ENCODE measurements around the gene STN1.

Gene STN1

GRCh38 chr10:103895411-103896186 is 22.4 kb downstream of the STN1 start:
- DNase-seq (ENCODE audit: low read depth in 4 of 4, low spot score in 1 of 4): no peak

- no peak for DNase-seq (ENCODE audit: low read depth in 4 of 4, low spot score in 1 of 4)
Observed at GRCh38 chr10:103894441-103894864, 23.5 kb downstream of the STN1 start.

- DNase-seq (ENCODE audit: low read depth in 4 of 4, low spot score in 1 of 4): no peak
Observed at GRCh38 chr10:103893817-103894216, 24.2 kb downstream of the STN1 start.

GRCh38 chr10:103892181-103892580 is 25.8 kb downstream of the STN1 start:
- DNase-seq (ENCODE audit: low read depth in 4 of 4, low spot score in 1 of 4): no peak

- no peak for DNase-seq (ENCODE audit: low read depth in 4 of 4, low spot score in 1 of 4)
Observed at GRCh38 chr10:103890688-103891087, 27.3 kb downstream of the STN1 start.

GRCh38 chr10:103890194-103890658 is 27.8 kb downstream of the STN1 start:
- no peak for DNase-seq (ENCODE audit: low read depth in 4 of 4, low spot score in 1 of 4)

- no peak for DNase-seq (ENCODE audit: low read depth in 4 of 4, low spot score in 1 of 4)
Observed at GRCh38 chr10:103889121-103889720, 28.8 kb downstream of the STN1 start.

GRCh38 chr10:103888113-103888841 is 29.7 kb downstream of the STN1 start:
- no peak for DNase-seq (ENCODE audit: low read depth in 4 of 4, low spot score in 1 of 4)

GRCh38 chr10:103885617-103886016 is 32.4 kb downstream of the STN1 start:
- no peak for DNase-seq (ENCODE audit: low read depth in 4 of 4, low spot score in 1 of 4)

GRCh38 chr10:103884681-103885139 is 33.3 kb downstream of the STN1 start:
- DNase-seq (ENCODE audit: low read depth in 4 of 4, low spot score in 1 of 4): no peak

GRCh38 chr10:103882285-103883007 is 35.5 kb downstream of the STN1 start:
- no peak for DNase-seq (ENCODE audit: low read depth in 4 of 4, low spot score in 1 of 4)

- no peak for DNase-seq (ENCODE audit: low read depth in 4 of 4, low spot score in 1 of 4)
Observed at GRCh38 chr10:103881416-103882284, 36.3 kb downstream of the STN1 start.

GRCh38 chr10:103879831-103880230 is 38.2 kb downstream of the STN1 start:
- DNase-seq (ENCODE audit: low read depth in 4 of 4, low spot score in 1 of 4): no peak

- no peak for DNase-seq (ENCODE audit: low read depth in 4 of 4, low spot score in 1 of 4)
Observed at GRCh38 chr10:103879409-103879808, 38.6 kb downstream of the STN1 start.

- no peak for DNase-seq (ENCODE audit: low read depth in 4 of 4, low spot score in 1 of 4)
Observed at GRCh38 chr10:103877861-103878260, 40.1 kb downstream of the STN1 start.

GRCh38 chr10:103876155-103876554 is 41.8 kb downstream of the STN1 start:
- no peak for DNase-seq (ENCODE audit: low read depth in 4 of 4, low spot score in 1 of 4)

- DNase-seq (ENCODE audit: low read depth in 4 of 4, low spot score in 1 of 4): no peak
Observed at GRCh38 chr10:103874730-103875129, 43.3 kb downstream of the STN1 start.

- no peak for DNase-seq (ENCODE audit: low read depth in 4 of 4, low spot score in 1 of 4)
Observed at GRCh38 chr10:103872137-103872931, 45.6 kb downstream of the STN1 start.

- no peak for DNase-seq (ENCODE audit: low read depth in 4 of 4, low spot score in 1 of 4)
Observed at GRCh38 chr10:103871006-103871405, 47.0 kb downstream of the STN1 start.

All from stimulated activated CD4-positive, alpha-beta T cell treated with anti-CD3 and anti-CD28 coated beads, Interleukin-1b, Interleukin-23, amount 100 ng/mL, for 24 hours (primary cell).